CD14-positive monocyte (primary cell): ENCODE measurements around the gene ILDR1. TPM values are rescaled to one million over a fixed set of nuclear protein-coding genes. Genes with fewer than 3 reads are reported as not detected.

ENCODE experiments used
- DNase-seq, 3 donors: peaks; one replicate each; pipeline ENCODE4 v3.0.0-alpha.2; 2011 to 2022
- H2AFZ ChIP-seq: 2 replicates; pipeline ENCODE4 v1.6.0; 2012; ENCODE audit warnings: mild to moderate bottlenecking, low read depth, low read length, inconsistent platforms; ENCODE audit not compliant: insufficient read depth, poor library complexity, severe bottlenecking
- H3K27ac ChIP-seq, 2 donors: 1 replicate in 1 of 2; 2 replicates in 1 of 2; pipeline ENCODE4 v1.5.1; 2012 to 2013; ENCODE audit warnings: low read length in 2 of 2, control low read depth in 1 of 2, inconsistent platforms in 1 of 2, low read depth in 1 of 2, mild to moderate bottlenecking in 1 of 2
- H3K27me3 ChIP-seq, 2 donors: one replicate each; pipeline versions ENCODE4 v1.6.0 to v1.6.1; 2011 to 2013; ENCODE audit warnings: low read length in 2 of 2; ENCODE audit not compliant: control insufficient read depth in 2 of 2, insufficient read depth in 2 of 2
- H3K36me3 ChIP-seq, 2 donors: replicated peaks in 1 of 2; 1 replicate in 1 of 2; 2 replicates in 1 of 2; pipeline versions ENCODE4 v1.5.1 to v1.6.1; 2012 to 2013; ENCODE audit warnings: low read length in 2 of 2, control low read depth in 1 of 2, inconsistent platforms in 1 of 2, mild to moderate bottlenecking in 1 of 2; ENCODE audit not compliant: insufficient read depth in 2 of 2, control insufficient read depth in 1 of 2
- H3K4me1 ChIP-seq, 2 donors: 1 replicate in 1 of 2; 2 replicates in 1 of 2; pipeline versions ENCODE4 v1.5.1 to v1.6.1; 2012 to 2013; ENCODE audit warnings: low read length in 2 of 2, control low read depth in 1 of 2, inconsistent platforms in 1 of 2, mild to moderate bottlenecking in 1 of 2, moderate library complexity in 1 of 2; ENCODE audit not compliant: insufficient read depth in 2 of 2, control insufficient read depth in 1 of 2
- H3K4me2 ChIP-seq: replicated peaks from 2 replicates; pipeline ENCODE3; 2012; ENCODE audit warnings: low read length, moderate library complexity, mild to moderate bottlenecking; ENCODE audit not compliant: poor library complexity, severe bottlenecking; ENCODE audit errors: extremely low read depth
- H3K4me3 ChIP-seq, 3 experiments: fragments of 200-600 bp in 1 of 3; sonication (generic) in 1 of 3; replicated peaks in 1 of 3; 1 replicate in 2 of 3; 2 replicates in 1 of 3; pipeline ENCODE4 v1.5.1; 2011 to 2013; ENCODE audit warnings: low read length in 3 of 3, mild to moderate bottlenecking in 3 of 3, control low read depth in 2 of 3, low read depth in 2 of 3, inconsistent platforms in 1 of 3, moderate library complexity in 1 of 3
- H3K79me2 ChIP-seq: 2 replicates; pipeline ENCODE4 v1.6.0; 2012; ENCODE audit warnings: mild to moderate bottlenecking, control low read depth, inconsistent platforms, low read length, moderate library complexity; ENCODE audit not compliant: insufficient read depth
- H3K9ac ChIP-seq: 2 replicates; pipeline ENCODE4 v1.6.0; 2017; ENCODE audit warnings: low read length, mild to moderate bottlenecking; ENCODE audit not compliant: insufficient read depth, poor library complexity, severe bottlenecking
- H3K9me3 ChIP-seq, 2 donors: replicated peaks in 1 of 2; 1 replicate in 1 of 2; 2 replicates in 1 of 2; pipeline versions ENCODE4 v1.5.1 to v1.6.1; 2012 to 2013; ENCODE audit warnings: low read length in 2 of 2, control low read depth in 1 of 2; ENCODE audit not compliant: control insufficient read depth in 1 of 2, insufficient read depth in 1 of 2
- H4K20me1 ChIP-seq: 2 replicates; pipeline ENCODE4 v1.6.0; 2012; ENCODE audit warnings: mild to moderate bottlenecking, low read length, control low read depth, moderate library complexity; ENCODE audit not compliant: insufficient read depth
- H3K27ac Mint-ChIP-seq, 7 donors: one replicate each; pipeline ENCODE4 v1.8.0; 2020; ENCODE audit warnings: mild to moderate bottlenecking in 7 of 7, mixed read lengths in 7 of 7, moderate library complexity in 6 of 7, inconsistent platforms in 2 of 7
- H3K27me3 Mint-ChIP-seq, 3 donors: one replicate each; pipeline ENCODE4 v1.8.0; 2021 to 2022; ENCODE audit warnings: low read depth in 3 of 3, mild to moderate bottlenecking in 3 of 3, mixed read lengths in 3 of 3, moderate library complexity in 3 of 3, inconsistent platforms in 1 of 3
- H3K36me3 Mint-ChIP-seq, 2 donors: one replicate each; pipeline ENCODE4 v1.8.0; 2020; ENCODE audit warnings: mixed read lengths in 2 of 2, inconsistent platforms in 1 of 2, mild to moderate bottlenecking in 1 of 2
- H3K4me1 Mint-ChIP-seq: one replicate; pipeline ENCODE4 v1.8.0; 2020; ENCODE audit warnings: mild to moderate bottlenecking, mixed read lengths
- H3K4me3 Mint-ChIP-seq, 2 donors: one replicate each; pipeline ENCODE4 v1.8.0; 2020; ENCODE audit warnings: mild to moderate bottlenecking in 2 of 2, mixed read lengths in 2 of 2, moderate library complexity in 1 of 2
- H3K9me3 Mint-ChIP-seq, 7 donors: one replicate each; pipeline ENCODE4 v1.8.0; 2020 to 2022; ENCODE audit warnings: mixed read lengths in 7 of 7, mild to moderate bottlenecking in 6 of 7, moderate library complexity in 6 of 7, inconsistent platforms in 2 of 7
- WGBS: methylation state at CpG from one replicate; pipeline ENCODE4 v1.1.5; 2013; ENCODE audit warnings: missing lambda C conversion rate; ENCODE audit not compliant: insufficient coverage; 5-methylcytosine and 5-hydroxymethylcytosine counted together
- intact Hi-C, 2 donors: fragments of 100-400 bp; cut with micrococcal nuclease; formaldehyde crosslinking; loops; one replicate each; pipeline versions ENCODE4 v1.15.0 to v1.15.1; 2023
- polyA plus RNA-seq, 3 donors: library from polyadenylated mRNA; depleted of rRNA in 1 of 3; unstranded in 2 of 3; stranded (reverse) in 1 of 3; fragments of 300-500 nt in 2 of 3; fragments of >200 nt in 1 of 3; fragmentation: Illumina TruSeq in 2 of 3; gene quantifications; 1 replicate in 2 of 3; 2 replicates in 1 of 3; pipeline ENCODE4 v1.2.3, GENCODE V29; 2012 to 2021
- TF ChIP-seq, protein P1 (sequence below): fragments of 200-600 bp; IDR thresholded peaks from one replicate; pipeline ENCODE4 v1.8.0; 2022; ENCODE audit warnings: antibody characterized with exemption, mild to moderate bottlenecking

Gene ILDR1
- polyA plus RNA-seq, 3 donors, result 0.12 to 0.28 (median 0.20) TPM

DNA sequence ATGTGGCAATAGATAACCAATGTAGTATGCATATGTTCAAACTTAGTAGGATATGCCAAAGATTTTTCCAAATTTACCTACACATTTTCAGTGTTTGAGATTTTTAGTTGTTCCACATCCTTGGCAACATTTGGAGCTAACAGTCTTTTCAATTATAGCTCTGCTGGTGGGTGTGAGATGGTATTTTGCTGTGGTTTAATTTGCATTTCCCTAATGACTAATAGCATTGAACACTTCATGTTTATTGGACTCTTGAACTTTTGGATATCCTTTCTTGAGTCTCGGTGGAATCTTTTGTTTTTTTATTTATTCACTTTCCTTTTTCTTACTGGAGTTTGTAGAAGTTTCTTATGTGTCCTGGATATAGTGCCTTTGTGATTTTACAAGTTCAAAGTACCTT lies 11.0 kb upstream of the ILDR1 start:
- Histone ChIP-seq H3K4me3 (no peak overlapping the region), H4K20me1 (no peaks in the 10 kb centered on the region), H3K4me2 (no peak overlapping the region), H3K9ac (no peak overlapping the region), H3K27me3 (no peaks in the 10 kb centered on the region), H3K27ac (no peak overlapping the region), H3K79me2 (no peaks in the 10 kb centered on the region), H2AFZ (no peak overlapping the region), H3K4me1 (peaks cover 4 to 7% of the 10 kb centered on the region in 2 donors), H3K9me3 (peaks cover 19 to 34% of the 10 kb centered on the region in 2 donors), H3K36me3 (peaks cover 0 to 6% of the 10 kb centered on the region in 2 donors)
- Mint-ChIP-seq H3K27me3 (no peaks in the 10 kb centered on the region), H3K36me3 (peaks cover 3 to 6% of the 10 kb centered on the region in 2 donors), H3K9me3 (peaks cover 29 to 37% (median 34%) of the 10 kb centered on the region in 7 donors), H3K4me1 (peaks cover 11% of the 10 kb centered on the region), H3K27ac (no peak overlapping the region), H3K4me3 (no peak overlapping the region)
- DNase-seq, result no peak
- intact Hi-C loops, result no loop called here
- WGBS, result no CpG with 5 or more reads among the region's 1 CpG
- TF ChIP-seq, protein P1, sequence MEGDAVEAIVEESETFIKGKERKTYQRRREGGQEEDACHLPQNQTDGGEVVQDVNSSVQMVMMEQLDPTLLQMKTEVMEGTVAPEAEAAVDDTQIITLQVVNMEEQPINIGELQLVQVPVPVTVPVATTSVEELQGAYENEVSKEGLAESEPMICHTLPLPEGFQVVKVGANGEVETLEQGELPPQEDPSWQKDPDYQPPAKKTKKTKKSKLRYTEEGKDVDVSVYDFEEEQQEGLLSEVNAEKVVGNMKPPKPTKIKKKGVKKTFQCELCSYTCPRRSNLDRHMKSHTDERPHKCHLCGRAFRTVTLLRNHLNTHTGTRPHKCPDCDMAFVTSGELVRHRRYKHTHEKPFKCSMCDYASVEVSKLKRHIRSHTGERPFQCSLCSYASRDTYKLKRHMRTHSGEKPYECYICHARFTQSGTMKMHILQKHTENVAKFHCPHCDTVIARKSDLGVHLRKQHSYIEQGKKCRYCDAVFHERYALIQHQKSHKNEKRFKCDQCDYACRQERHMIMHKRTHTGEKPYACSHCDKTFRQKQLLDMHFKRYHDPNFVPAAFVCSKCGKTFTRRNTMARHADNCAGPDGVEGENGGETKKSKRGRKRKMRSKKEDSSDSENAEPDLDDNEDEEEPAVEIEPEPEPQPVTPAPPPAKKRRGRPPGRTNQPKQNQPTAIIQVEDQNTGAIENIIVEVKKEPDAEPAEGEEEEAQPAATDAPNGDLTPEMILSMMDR, result no peak

DNA sequence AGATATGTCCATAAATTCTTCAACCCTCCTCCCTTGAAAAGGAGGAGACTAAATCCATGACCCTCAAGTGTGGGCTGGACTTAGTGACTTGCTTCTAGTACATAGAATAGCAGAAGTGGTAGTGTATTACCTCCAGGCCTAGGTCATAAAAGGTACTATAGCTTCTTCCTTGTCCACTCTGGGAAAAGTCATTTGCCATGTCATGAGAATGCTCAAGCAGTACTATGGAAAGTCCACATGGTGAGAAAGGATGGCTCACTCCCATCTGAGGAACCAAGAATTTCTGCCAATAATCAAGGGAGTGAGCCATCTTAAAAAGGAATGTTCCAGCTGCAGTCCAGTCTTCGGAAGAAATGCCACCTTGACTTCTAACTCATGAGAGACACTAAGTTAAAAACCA lies 10.5 kb upstream of the ILDR1 start:
- no peak for DNase-seq
- Histone ChIP-seq H3K9me3 (peaks cover 15 to 29% of the 10 kb centered on the region in 2 donors), H4K20me1 (no peaks in the 10 kb centered on the region), H3K27me3 (no peaks in the 10 kb centered on the region), H3K4me2 (no peak overlapping the region), H3K4me1 (peaks cover 4 to 7% of the 10 kb centered on the region in 2 donors), H3K36me3 (peaks cover 0 to 6% of the 10 kb centered on the region in 2 donors), H3K27ac (no peak overlapping the region), H3K79me2 (no peaks in the 10 kb centered on the region), H3K9ac (no peak overlapping the region), H3K4me3 (no peak overlapping the region), H2AFZ (no peak overlapping the region)
- H3K4me3 Mint-ChIP-seq, result no peak overlapping the region
- H3K27me3 Mint-ChIP-seq, result no peaks in the 10 kb centered on the region
- peaks cover 11% of the 10 kb centered on the region for H3K4me1 Mint-ChIP-seq
- WGBS, result 80% methylated on average over 1 of the region's 1 CpG
- H3K27ac Mint-ChIP-seq, result no peak overlapping the region
- H3K36me3 Mint-ChIP-seq, result peaks cover 3% of the 10 kb centered on the region in 2 donors
- TF ChIP-seq, protein P1, result no peak
- intact Hi-C loops, result no loop called here
- H3K9me3 Mint-ChIP-seq, result peaks cover 24 to 35% (median 31%) of the 10 kb centered on the region in 7 donors
